Activated CD4-positive, alpha-beta memory T cell treated with anti-CD3 and anti-CD28 coated beads, Interleukin-2, amount 10 ng/mL, durations not matched to agents 7 days and 5 days (primary cell): ENCODE data around the gene SCUBE1. TPM values are rescaled to one million over a fixed set of nuclear protein-coding genes. Genes with fewer than 3 reads are reported as not detected.

Experiments
- CTCF ChIA-PET: fragments of 350-600 bp; sonication (Branson Sonifier 250); formaldehyde crosslinking; loops from one replicate; lab custom pipeline; 2021; ENCODE audit warnings: antibody characterized with exemption, inconsistent platforms; lab: Charles Lee
- POLR2A ChIA-PET: fragments of 350-600 bp; sonication (Branson Sonifier 250); formaldehyde crosslinking; loops from one replicate; lab custom pipeline; 2021; ENCODE audit warnings: antibody characterized with exemption; lab: Charles Lee
- DNase-seq: peaks from one replicate; pipeline ENCODE4 v3.0.0-alpha.2; 2020
- H3K27ac Mint-ChIP-seq: one replicate; pipeline ENCODE4 v1.8.0; 2021; ENCODE audit warnings: mild to moderate bottlenecking, mixed read lengths
- H3K27me3 Mint-ChIP-seq: one replicate; pipeline ENCODE4 v1.8.0; 2021; ENCODE audit warnings: mixed read lengths
- H3K36me3 Mint-ChIP-seq: one replicate; pipeline ENCODE4 v1.8.0; 2021; ENCODE audit warnings: low read depth, mixed read lengths
- H3K4me1 Mint-ChIP-seq: one replicate; pipeline ENCODE4 v1.8.0; 2021; ENCODE audit warnings: mixed read lengths
- H3K4me3 Mint-ChIP-seq: one replicate; pipeline ENCODE4 v1.8.0; 2021; ENCODE audit warnings: mild to moderate bottlenecking, mixed read lengths
- H3K9me3 Mint-ChIP-seq: one replicate; pipeline ENCODE4 v1.8.0; 2021; ENCODE audit warnings: mixed read lengths
- total RNA-seq, 2 experiments: library from RNA; stranded (reverse); gene quantifications; one replicate each; pipeline ENCODE4 v1.2.3, GENCODE V29; 2021

SCUBE1 gene
- total RNA-seq, 2 experiments from 2014 or later = 0.15 to 0.20 TPM

- Mint-ChIP-seq H3K36me3 (no peaks in the 10 kb centered on the region), H3K9me3 (no peaks in the 10 kb centered on the region), H3K27me3 (no peaks in the 10 kb centered on the region), H3K4me1 (peaks cover 5% of the 10 kb centered on the region), H3K27ac (no peak overlapping the region), H3K4me3 (no peak overlapping the region)
- no peak for DNase-seq
- ChIA-PET CTCF (interaction anchor here (0.9 to 1.0 kb wide), 2 partner anchors 12 to 60 kb away, joined by 4 to 7 read pairs; no protein-coding TSS in a partner anchor), POLR2A (no interaction called here)
These were observed 9.2 kb downstream of the SCUBE1 start for GRCh38 chr22:43333978-43334377.

DNA sequence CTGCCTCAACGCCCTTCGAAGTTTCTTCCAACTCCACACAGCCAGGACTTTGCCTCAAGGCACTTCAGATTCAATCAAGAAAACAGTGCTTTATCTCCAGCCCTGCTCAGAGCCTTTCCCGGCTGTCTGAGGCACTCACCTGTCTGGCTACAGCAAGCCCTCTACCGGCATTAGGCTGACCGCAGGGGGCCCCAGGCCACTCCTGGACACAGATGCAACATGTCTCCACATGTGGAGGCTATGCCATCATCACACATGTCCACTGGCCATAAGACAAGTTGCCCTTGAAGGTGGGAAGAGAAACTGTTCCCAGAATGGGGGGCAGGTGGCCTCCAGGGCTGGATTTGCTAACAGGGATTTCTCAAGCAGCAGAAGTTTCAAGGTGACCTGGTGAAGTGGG lies 10.0 kb downstream of the SCUBE1 start:
- ChIA-PET POLR2A (no interaction called here), CTCF (no interaction called here)
- Mint-ChIP-seq H3K27ac (no peak overlapping the region), H3K4me1 (peaks cover 5% of the 10 kb centered on the region), H3K36me3 (no peaks in the 10 kb centered on the region), H3K9me3 (no peaks in the 10 kb centered on the region), H3K4me3 (no peak overlapping the region), H3K27me3 (no peaks in the 10 kb centered on the region)
- DNase-seq = no peak

- no peak overlapping the region for H3K27ac Mint-ChIP-seq
- peaks cover 4% of the 10 kb centered on the region for H3K27me3 Mint-ChIP-seq
- no peaks in the 10 kb centered on the region for H3K36me3 Mint-ChIP-seq
- no peak for DNase-seq
- H3K4me3 Mint-ChIP-seq = no peak overlapping the region
- peaks cover 5% of the 10 kb centered on the region for H3K4me1 Mint-ChIP-seq
- POLR2A ChIA-PET = no interaction called here
- H3K9me3 Mint-ChIP-seq = no peaks in the 10 kb centered on the region
- CTCF ChIA-PET = no interaction called here
These were observed 11.5 kb downstream of the SCUBE1 start for GRCh38 chr22:43331698-43332097.

DNA sequence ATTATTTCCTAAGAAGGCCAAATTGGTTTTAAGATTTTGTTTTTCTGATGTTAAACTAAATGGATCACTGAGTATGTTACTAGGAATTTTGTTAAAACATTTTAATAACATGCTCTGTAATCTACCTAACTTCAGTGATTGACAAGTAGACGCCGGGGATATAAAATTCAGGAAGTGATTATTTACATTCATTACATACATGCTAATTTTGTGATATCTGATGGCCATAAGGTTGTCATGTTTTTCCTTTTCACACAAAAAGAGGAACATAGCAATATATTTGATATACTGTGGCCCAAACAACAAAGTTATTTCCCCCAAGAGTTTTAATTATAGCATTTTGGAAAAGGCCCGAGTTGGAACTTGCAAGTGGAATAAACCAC lies 12.1 kb downstream of the SCUBE1 start:
- ChIA-PET CTCF (no interaction called here), POLR2A (no interaction called here)
- DNase-seq = no peak
- Mint-ChIP-seq H3K36me3 (no peaks in the 10 kb centered on the region), H3K27me3 (peaks cover 8% of the 10 kb centered on the region), H3K9me3 (no peaks in the 10 kb centered on the region), H3K4me3 (no peak overlapping the region), H3K27ac (no peak overlapping the region), H3K4me1 (peaks cover 5% of the 10 kb centered on the region)

GRCh38 chr22:43330178-43331068 lies 12.7 kb downstream of the SCUBE1 start:
- Mint-ChIP-seq H3K9me3 (no peaks in the 10 kb centered on the region), H3K4me3 (no peak overlapping the region), H3K4me1 (peaks cover 5% of the 10 kb centered on the region), H3K27me3 (peaks cover 8% of the 10 kb centered on the region), H3K27ac (no peak overlapping the region), H3K36me3 (no peaks in the 10 kb centered on the region)
- POLR2A ChIA-PET = no interaction called here
- CTCF ChIA-PET = no interaction called here
- no peak for DNase-seq

- ChIA-PET CTCF (no interaction called here), POLR2A (no interaction called here)
- H3K36me3 Mint-ChIP-seq = no peaks in the 10 kb centered on the region
- no peak overlapping the region for H3K27ac Mint-ChIP-seq
- peaks cover 8% of the 10 kb centered on the region for H3K27me3 Mint-ChIP-seq
- H3K4me1 Mint-ChIP-seq = peaks cover 5% of the 10 kb centered on the region
- no peak overlapping the region for H3K4me3 Mint-ChIP-seq
- H3K9me3 Mint-ChIP-seq = no peaks in the 10 kb centered on the region
- DNase-seq = no peak
These were observed 14.1 kb downstream of the SCUBE1 start for GRCh38 chr22:43329061-43329460.

GRCh38 chr22:43327157-43327438 lies 16.1 kb downstream of the SCUBE1 start:
- Mint-ChIP-seq H3K4me3 (no peak overlapping the region), H3K9me3 (no peaks in the 10 kb centered on the region), H3K27me3 (peaks cover 8% of the 10 kb centered on the region), H3K36me3 (no peaks in the 10 kb centered on the region), H3K27ac (no peak overlapping the region), H3K4me1 (peaks cover 5% of the 10 kb centered on the region)
- POLR2A ChIA-PET = no interaction called here
- CTCF ChIA-PET = no interaction called here
- no peak for DNase-seq

GRCh38 chr22:43326331-43327156 lies 16.6 kb downstream of the SCUBE1 start:
- Mint-ChIP-seq H3K4me1 (peaks cover 5% of the 10 kb centered on the region), H3K9me3 (no peaks in the 10 kb centered on the region), H3K27ac (no peak overlapping the region), H3K4me3 (no peak overlapping the region), H3K36me3 (no peaks in the 10 kb centered on the region), H3K27me3 (peaks cover 8% of the 10 kb centered on the region)
- no peak for DNase-seq
- ChIA-PET CTCF (no interaction called here), POLR2A (no interaction called here)

DNA sequence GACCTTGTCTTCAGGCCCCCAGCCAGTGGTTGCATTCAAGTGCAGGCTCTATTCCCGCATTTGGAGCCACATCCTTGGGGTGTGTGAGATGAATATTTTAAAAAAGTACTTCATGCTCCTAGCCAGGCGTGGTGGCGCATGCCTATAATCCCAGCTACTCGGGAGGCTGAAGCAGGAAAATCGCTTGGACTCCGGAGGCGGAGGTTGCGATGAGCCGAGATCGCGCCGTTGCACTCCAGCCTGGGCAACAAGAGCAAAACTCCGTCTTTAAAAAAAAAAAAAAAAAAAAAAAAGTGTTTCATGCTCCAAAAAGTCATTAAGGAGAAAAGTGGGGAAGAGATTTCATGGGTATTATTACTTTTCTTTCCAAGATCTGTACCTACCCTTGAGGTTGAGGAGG lies 18.0 kb downstream of the SCUBE1 start:
- Mint-ChIP-seq H3K27me3 (peaks cover 9% of the 10 kb centered on the region), H3K9me3 (no peaks in the 10 kb centered on the region), H3K4me3 (no peak overlapping the region), H3K4me1 (peaks cover 7% of the 10 kb centered on the region), H3K27ac (no peak overlapping the region), H3K36me3 (no peaks in the 10 kb centered on the region)
- CTCF ChIA-PET = no interaction called here
- POLR2A ChIA-PET = no interaction called here
- DNase-seq = no peak

- Mint-ChIP-seq H3K9me3 (no peaks in the 10 kb centered on the region), H3K4me3 (no peak overlapping the region), H3K36me3 (no peaks in the 10 kb centered on the region), H3K4me1 (peaks cover 5% of the 10 kb centered on the region), H3K27me3 (peaks cover 1% of the 10 kb centered on the region), H3K27ac (no peak overlapping the region)
- POLR2A ChIA-PET = interaction anchor here (0.7 to 1.0 kb wide), 2 partner anchors 14 to 24 kb away, joined by 3 read pairs; no protein-coding TSS in a partner anchor
- CTCF ChIA-PET = interaction anchor here (1.3 kb wide), 1 partner anchor 90 kb away, joined by 5 read pairs; no protein-coding TSS in a partner anchor
- DNase-seq = no peak
These were observed 21.9 kb downstream of the SCUBE1 start for GRCh38 chr22:43320943-43321900.

- ChIA-PET POLR2A (no interaction called here), CTCF (no interaction called here)
- no peaks in the 10 kb centered on the region for H3K9me3 Mint-ChIP-seq
- no peak overlapping the region for H3K27ac Mint-ChIP-seq
- peaks cover 5% of the 10 kb centered on the region for H3K4me1 Mint-ChIP-seq
- peaks cover 1% of the 10 kb centered on the region for H3K27me3 Mint-ChIP-seq
- H3K4me3 Mint-ChIP-seq = no peak overlapping the region
- H3K36me3 Mint-ChIP-seq = no peaks in the 10 kb centered on the region
- DNase-seq = no peak
These were observed 23.3 kb downstream of the SCUBE1 start for GRCh38 chr22:43319661-43320486.

DNA sequence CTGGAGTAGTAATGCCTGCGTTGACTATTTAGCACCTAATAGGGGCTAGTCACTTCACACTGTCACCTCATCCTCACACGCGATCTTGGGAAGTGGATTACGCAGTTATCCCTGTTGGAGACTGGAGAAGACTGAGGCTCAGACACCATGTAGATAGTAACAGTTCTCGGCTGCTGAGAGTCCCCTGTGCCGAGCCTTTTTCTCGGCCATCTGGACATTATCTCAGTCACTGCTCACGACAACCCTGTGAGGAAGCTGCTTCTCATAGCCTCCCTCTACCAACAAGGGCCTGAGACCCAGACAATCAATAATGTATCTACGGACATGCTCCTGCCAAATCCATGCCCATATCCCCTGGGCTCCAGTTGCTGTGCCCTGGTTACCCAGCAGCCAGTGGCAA lies 25.9 kb downstream of the SCUBE1 start:
- peaks cover 5% of the 10 kb centered on the region for H3K4me1 Mint-ChIP-seq
- ChIA-PET POLR2A (interaction anchor here (1.2 kb wide), 1 partner anchor 53 kb away, joined by 4 read pairs; no protein-coding TSS in a partner anchor), CTCF (no interaction called here)
- no peaks in the 10 kb centered on the region for H3K9me3 Mint-ChIP-seq
- H3K36me3 Mint-ChIP-seq = no peaks in the 10 kb centered on the region
- no peak overlapping the region for H3K4me3 Mint-ChIP-seq
- DNase-seq = no peak
- peaks cover 1% of the 10 kb centered on the region for H3K27me3 Mint-ChIP-seq
- H3K27ac Mint-ChIP-seq = no peak overlapping the region
